H1 (cell line): Measurements from ENCODE around the gene GRM4. TPM values are rescaled to one million over a fixed set of nuclear protein-coding genes. Genes with fewer than 3 reads are reported as not detected.

Experiments
- ASH2L ChIP-seq: fragments of 200-600, 300-600 bp; sonication (generic); IDR thresholded peaks from one replicate; pipeline ENCODE4 v1.7.1; 2017; ENCODE audit warnings: low read length
- ATF3 ChIP-seq: IDR thresholded peaks from 2 replicates; pipeline ENCODE4 v1.6.1; 2011; ENCODE audit warnings: low read depth, mild to moderate bottlenecking, low read length; ENCODE audit not compliant: insufficient read depth
- BCL11A ChIP-seq, 2 experiments: IDR thresholded peaks; one replicate each; pipeline ENCODE4 v1.6.1; 2011; ENCODE audit warnings: low read depth in 2 of 2, low read length in 2 of 2, mild to moderate bottlenecking in 2 of 2
- CHD2 ChIP-seq: IDR thresholded peaks from 2 replicates; pipeline ENCODE4 v1.6.1; 2012; ENCODE audit warnings: low read length, improper control_type of control experiment
- EGR1 ChIP-seq: IDR thresholded peaks from 2 replicates; pipeline ENCODE4 v1.6.1; 2011; ENCODE audit warnings: low read depth, low read length, borderline replicate concordance
- GABPA ChIP-seq: IDR thresholded peaks from 2 replicates; pipeline ENCODE4 v1.6.1; 2011; ENCODE audit warnings: mild to moderate bottlenecking, low read length, moderate library complexity, borderline replicate concordance; ENCODE audit not compliant: insufficient read depth
- GTF2F1 ChIP-seq: IDR thresholded peaks from 2 replicates; pipeline ENCODE4 v1.6.1; 2012; ENCODE audit warnings: low read depth, low read length, improper control_type of control experiment, borderline replicate concordance
- HDAC6 ChIP-seq: IDR thresholded peaks from one replicate; pipeline ENCODE4 v1.7.1; 2012; ENCODE audit warnings: low read depth, mild to moderate bottlenecking, inconsistent platforms, low read length, moderate library complexity
- KDM5A ChIP-seq: fragments of 200-600 bp; IDR thresholded peaks from 2 replicates; pipeline ENCODE4 v1.7.1; 2012; ENCODE audit warnings: mild to moderate bottlenecking, low read length, inconsistent platforms, mixed read lengths
- PHF8 ChIP-seq: fragments of 200-600 bp; sonication (generic); conservative IDR thresholded peaks from 2 replicates; pipeline ENCODE4 v1.7.1; 2012; ENCODE audit warnings: low read depth, mild to moderate bottlenecking, inconsistent platforms, low read length, moderate library complexity
- POLR2AphosphoS5 ChIP-seq: IDR thresholded peaks from 2 replicates; pipeline ENCODE4 v1.6.1; 2011; ENCODE audit warnings: low read depth, low read length
- POU5F1 ChIP-seq: IDR thresholded peaks from 2 replicates; pipeline ENCODE4 v1.6.1; 2011; ENCODE audit warnings: low read depth, mild to moderate bottlenecking, low read length, moderate library complexity
- RFX5 ChIP-seq: IDR thresholded peaks from 2 replicates; pipeline ENCODE4 v1.6.1; 2011; ENCODE audit warnings: low read depth, low read length, improper control_type of control experiment, borderline replicate concordance
- RNF2 ChIP-seq: fragments of 200-900, 300-1000 bp; sonication (generic); IDR thresholded peaks from 2 replicates; pipeline ENCODE4 v1.7.1; 2016; ENCODE audit warnings: borderline replicate concordance, low read depth, mild to moderate bottlenecking, antibody characterized with exemption, low read length; ENCODE audit not compliant: poor library complexity, severe bottlenecking; ENCODE audit errors: missing control alignments
- SIX5 ChIP-seq: IDR thresholded peaks from 2 replicates; pipeline ENCODE4 v1.6.1; 2011; ENCODE audit warnings: mild to moderate bottlenecking, low read depth, low read length
- SP1 ChIP-seq: IDR thresholded peaks from 2 replicates; pipeline ENCODE4 v1.6.1; 2011; ENCODE audit warnings: low read depth, low read length
- SP2 ChIP-seq: IDR thresholded peaks from 2 replicates; pipeline ENCODE4 v1.6.1; 2012; ENCODE audit warnings: mild to moderate bottlenecking, low read length, inconsistent platforms
- TAF1 ChIP-seq: IDR thresholded peaks from 2 replicates; pipeline ENCODE4 v1.6.1; 2011; ENCODE audit warnings: mild to moderate bottlenecking, low read depth, low read length
- polyA plus RNA-seq, 7 experiments: library from polyadenylated mRNA; depleted of rRNA in 3 of 7; stranded (reverse) in 5 of 7; unstranded in 2 of 7; fragments of >200 nt in 5 of 7; fragments of 200-250 nt in 2 of 7; gene quantifications; 1 replicate in 5 of 7; 2 replicates in 1 of 7; 4 replicates in 1 of 7; pipeline versions ENCODE4 v1.2.1 to v1.2.3, GENCODE V29; 2011 to 2013; ENCODE audit warnings: missing spikeins in 2 of 7, mixed read lengths in 2 of 7
- total RNA-seq: library from RNA; stranded (reverse); fragmentation: NEBNext Ultra II Directional; extraction: Animal tissue kit (Norgen Biotek cat#: 25700); gene quantifications from 2 replicates; pipeline ENCODE4 v1.2.1, GENCODE V29; 2021

GRM4 gene
- total and polyA plus RNA-seq, 2 of the 8 experiments (the other 6 are each of a cell fraction or from before 2014, with no cell fraction given), result 19.6 to 21.5 TPM

- TF ChIP-seq PHF8 (no peak), EGR1 (no peak), GTF2F1 (no peak), POLR2AphosphoS5 (no peak), ASH2L (no peak), ATF3 (no peak), SP1 (no peak), CHD2 (no peak), POU5F1 (no peak), GABPA (no peak), RNF2 (no peak), HDAC6 (no peak), KDM5A (no peak), RFX5 (no peak), SIX5 (no peak), BCL11A (IDR thresholded peaks at IDR 0.05; ENCODE audit: low read depth in 2 of 2, low read length in 2 of 2) (no peak), SP2 (no peak), TAF1 (no peak)
Measured at GRCh38 chr6:34055223-34055933, 90.5 kb downstream of the GRM4 start (continued).
